Right cardiac atrium (tissue), 5 donors: Measurements from ENCODE around the gene DHX40. TPM values are rescaled to one million over a fixed set of nuclear protein-coding genes. Genes with fewer than 3 reads are reported as not detected.
A peak's percentile ranks its signal among the peaks of the same experiment; 100 is the strongest.

ENCODE experiments used
- ATAC-seq, 2 donors: fragments of 200-7000 bp; cut with Tn5 transposase; one replicate each; pipeline versions ENCODE4 v1.8.0 to v1.9.1; 2020; ENCODE audit warnings: moderate library complexity in 2 of 2, mild to moderate bottlenecking in 1 of 2
- DNase-seq, 3 donors: peaks; one replicate each; pipeline ENCODE4 v3.0.0-alpha.2; 2020
- H3K27ac ChIP-seq: one replicate; pipeline ENCODE4 v1.5.1; 2013; ENCODE audit warnings: mild to moderate bottlenecking, low read length, control low read depth, moderate library complexity
- H3K27me3 ChIP-seq: one replicate; pipeline ENCODE4 v1.6.1; 2013; ENCODE audit not compliant: control insufficient read depth, insufficient read depth
- H3K4me1 ChIP-seq: one replicate; pipeline ENCODE4 v1.6.1; 2013; ENCODE audit warnings: low read length; ENCODE audit not compliant: control insufficient read depth, insufficient read depth
- H3K4me3 ChIP-seq: one replicate; pipeline ENCODE4 v1.5.1; 2013; ENCODE audit warnings: low read length, control low read depth
- H3K9me3 ChIP-seq: one replicate; pipeline ENCODE4 v1.6.1; 2013; ENCODE audit warnings: low read length; ENCODE audit not compliant: control insufficient read depth
- WGBS: extraction: QIAGEN DNeasy Blood & Tissue Kit; methylation state at CpG from one replicate; pipeline ENCODE4 v1.1.7; 2013; 5-methylcytosine and 5-hydroxymethylcytosine counted together
- intact Hi-C, 4 donors: fragments of 100-400 bp; cut with DNase I; formaldehyde crosslinking; loops; one replicate each; pipeline versions ENCODE4 v1.11.0 to v1.14.0; 2022 to 2023
- polyA plus RNA-seq: library from polyadenylated mRNA; stranded (reverse); fragments of 200-250 nt; gene quantifications from one replicate; pipeline ENCODE4 v1.2.3, GENCODE V29; 2013
- total RNA-seq, 4 donors: library from RNA; stranded (reverse); fragmentation: NEBNext Ultra II Directional; extraction: Animal tissue kit (Norgen Biotek cat#: 25700); gene quantifications; one replicate each; pipeline ENCODE4 v1.2.1, GENCODE V29; 2021
- donor health status: healthy with polysubstance abuse.
- donor health status: DM: no; HTN: yes; CAD: no.
- donor health status: DM: no; HTN: no; CAD: no.
- donor health status: DM: no; HTN: yes; CAD: no; lungs with severe emphysema.
- donor health status: DM: yes; HTN: yes; CAD: no.

DHX40 gene
- total and polyA plus RNA-seq, 5 donors = 8.0 to 21.7 (median 17.8) TPM

GRCh38 chr17:59617156-59617732 is 51.8 kb downstream of the DHX40 start:
- intact Hi-C loops = loop anchor here in 1 of 4 donors (10.0 kb wide), 1 partner anchor 988 kb away; the partner anchor contains the start of gene PPM1D
- no peak for ATAC-seq
- no peak overlapping the region for H3K27ac ChIP-seq

GRCh38 chr17:59619035-59619297 is 53.6 kb downstream of the DHX40 start:
- WGBS = under 1% methylated on average over 11 of the region's 11 CpGs
- no peak for ATAC-seq
- peak overlapping the region; percentile 92 for H3K4me3 ChIP-seq
- intact Hi-C loops = loop anchor here in 1 of 4 donors (10.0 kb wide), 1 partner anchor 986 kb away; the partner anchor contains the start of gene PPM1D
- DNase-seq = no peak
- H3K27me3 ChIP-seq = no peaks in the 10 kb centered on the region
- peak overlapping the region; percentile 94 for H3K27ac ChIP-seq
- no peaks in the 10 kb centered on the region for H3K4me1 ChIP-seq
- H3K9me3 ChIP-seq = no peaks in the 10 kb centered on the region

More at GRCh38 chr17:59617156-59617732, 51.8 kb downstream of the DHX40 start:
- 92% methylated on average over 1 of the region's 1 CpG for WGBS
- Histone ChIP-seq H3K4me3 (no peak overlapping the region), H3K4me1 (no peaks in the 10 kb centered on the region), H3K9me3 (no peaks in the 10 kb centered on the region), H3K27me3 (no peaks in the 10 kb centered on the region)
- no peak for DNase-seq

GRCh38 chr17:59619298-59620063 is 54.1 kb downstream of the DHX40 start, which contains the start of gene CLTC:
Gene CLTC, plus strand, starts transcription at chr17:59619895. Its CDS starts 237 bp downstream, at chr17:59620132.
- intact Hi-C loops = loop anchor here in 1 of 4 donors (10.0 kb wide), 1 partner anchor 985 kb away; the partner anchor contains the start of gene PPM1D
- under 1% methylated on average over 65 of the region's 65 CpGs for WGBS

GRCh38 chr17:59620064-59620359 is 54.6 kb downstream of the DHX40 start:
- 0% methylated on average over 13 of the region's 13 CpGs for WGBS
- no peak for ATAC-seq
- peaks cover 2% of the 10 kb centered on the region for H3K4me1 ChIP-seq

More at GRCh38 chr17:59619298-59620063, 54.1 kb downstream of the DHX40 start, which contains the start of gene CLTC:
- DNase-seq = peak; percentile 94 to 97 (median 96)
- Histone ChIP-seq H3K4me3 (peak within 1 kb of the TSS; percentile 92), H3K27ac (peak within 1 kb of the TSS; percentile 97), H3K4me1 (peaks cover 2% of the 10 kb centered on the region), H3K27me3 (no peaks in the 10 kb centered on the region), H3K9me3 (no peaks in the 10 kb centered on the region)
- ATAC-seq = peak; percentile 96

GRCh38 chr17:59620518-59621259 is 55.3 kb downstream of the DHX40 start:
- DNase-seq (peak in 2 of 3 donors; percentile 41 to 64), ATAC-seq (peak; percentile 3 to 26)
- Histone ChIP-seq H3K4me3 (peak overlapping the region; percentile 92), H3K9me3 (no peaks in the 10 kb centered on the region), H3K4me1 (peaks cover 2% of the 10 kb centered on the region), H3K27ac (peak overlapping the region; percentile 97), H3K27me3 (no peaks in the 10 kb centered on the region)
- WGBS = 2% methylated on average over 14 of the region's 14 CpGs
- intact Hi-C loops = no loop called here

More at GRCh38 chr17:59620064-59620359, 54.6 kb downstream of the DHX40 start:
- intact Hi-C loops = no loop called here
- H3K27me3 ChIP-seq = no peaks in the 10 kb centered on the region
- peak overlapping the region; percentile 92 for H3K4me3 ChIP-seq
- H3K27ac ChIP-seq = peak overlapping the region; percentile 94
- DNase-seq = no peak
- no peaks in the 10 kb centered on the region for H3K9me3 ChIP-seq

- Histone ChIP-seq H3K27ac (no peak overlapping the region), H3K9me3 (no peaks in the 10 kb centered on the region), H3K4me1 (peaks cover 2% of the 10 kb centered on the region), H3K4me3 (peak overlapping the region; percentile 39), H3K27me3 (no peaks in the 10 kb centered on the region)
- DNase-seq (no peak), ATAC-seq (no peak)
- intact Hi-C loops = no loop called here
- WGBS = 29% methylated on average over 4 of the region's 4 CpGs
Observed at GRCh38 chr17:59621771-59622170, 56.4 kb downstream of the DHX40 start.

GRCh38 chr17:59623151-59623550 is 57.7 kb downstream of the DHX40 start:
- Histone ChIP-seq H3K9me3 (no peaks in the 10 kb centered on the region), H3K4me3 (peak overlapping the region; percentile 32), H3K27me3 (no peaks in the 10 kb centered on the region), H3K27ac (no peak overlapping the region), H3K4me1 (peaks cover 2% of the 10 kb centered on the region)
- intact Hi-C loops = no loop called here
- DNase-seq (no peak), ATAC-seq (no peak)
- WGBS = 44% methylated on average over 2 of the region's 2 CpGs

GRCh38 chr17:59626756-59627155 is 61.3 kb downstream of the DHX40 start:
- intact Hi-C loops = no loop called here
- Histone ChIP-seq H3K27me3 (no peaks in the 10 kb centered on the region), H3K9me3 (no peaks in the 10 kb centered on the region), H3K27ac (no peak overlapping the region), H3K4me3 (no peak overlapping the region), H3K4me1 (peaks cover 6% of the 10 kb centered on the region)
- ATAC-seq = no peak
- 94% methylated on average over 5 of the region's 5 CpGs for WGBS
- DNase-seq = no peak

GRCh38 chr17:59627274-59627673 is 61.9 kb downstream of the DHX40 start:
- H3K4me1 ChIP-seq = peaks cover 6% of the 10 kb centered on the region
- ATAC-seq (no peak), DNase-seq (no peak)
- intact Hi-C loops = no loop called here
- H3K9me3 ChIP-seq = no peaks in the 10 kb centered on the region
- no peak overlapping the region for H3K27ac ChIP-seq
- H3K27me3 ChIP-seq = no peaks in the 10 kb centered on the region
- WGBS = 77% methylated on average over 3 of the region's 3 CpGs
- no peak overlapping the region for H3K4me3 ChIP-seq

GRCh38 chr17:59627770-59628171 is 62.4 kb downstream of the DHX40 start:
- no peak overlapping the region for H3K4me3 ChIP-seq
- H3K9me3 ChIP-seq = no peaks in the 10 kb centered on the region
- no peak overlapping the region for H3K27ac ChIP-seq
- peaks cover 6% of the 10 kb centered on the region for H3K4me1 ChIP-seq
- no peak for ATAC-seq
- intact Hi-C loops = no loop called here
- no peaks in the 10 kb centered on the region for H3K27me3 ChIP-seq
- WGBS = 37% methylated on average over 2 of the region's 2 CpGs
- no peak for DNase-seq

- Histone ChIP-seq H3K9me3 (no peaks in the 10 kb centered on the region), H3K4me3 (no peak overlapping the region), H3K27ac (no peak overlapping the region), H3K27me3 (no peaks in the 10 kb centered on the region), H3K4me1 (peaks cover 10% of the 10 kb centered on the region)
- no peak for ATAC-seq
- DNase-seq = no peak
- intact Hi-C loops = no loop called here
- 77% methylated on average over 3 of the region's 3 CpGs for WGBS
Observed at GRCh38 chr17:59629174-59629573, 63.8 kb downstream of the DHX40 start.
